HepG2 (cell line): ENCODE measurements around the gene SCN7A. TPM values are rescaled to one million over a fixed set of nuclear protein-coding genes. Genes with fewer than 3 reads are reported as not detected.
A peak's percentile ranks its signal among the peaks of the same experiment; 100 is the strongest.

Experiments
- CAMTA2 ChIP-seq: sonication (generic); formaldehyde crosslinking; IDR thresholded peaks from 2 replicates; pipeline ENCODE4 v1.4.0; 2020; ENCODE audit warnings: mild to moderate bottlenecking, missing genetic modification reagents, borderline replicate concordance
- CEBPG ChIP-seq: IDR thresholded peaks from 2 replicates; pipeline ENCODE4 v1.6.1; 2016
- HMGXB3 ChIP-seq: sonication (generic); formaldehyde crosslinking; IDR thresholded peaks from 2 replicates; pipeline ENCODE4 v1.4.0; 2020; ENCODE audit warnings: missing genetic modification reagents, borderline replicate concordance
- MAX ChIP-seq: IDR thresholded peaks from 2 replicates; pipeline ENCODE4 v1.6.1; 2012; ENCODE audit warnings: inconsistent platforms
- PLSCR1 ChIP-seq: sonication (generic); formaldehyde crosslinking; IDR thresholded peaks from 2 replicates; pipeline ENCODE4 v1.5.0; 2020; ENCODE audit warnings: missing genetic modification reagents, mild to moderate bottlenecking, borderline replicate concordance
- POLR2AphosphoS5 ChIP-seq: IDR thresholded peaks from 2 replicates; pipeline ENCODE4 v1.6.1; 2012; ENCODE audit warnings: low read depth, low read length
- ZBTB46 ChIP-seq: sonication (generic); formaldehyde crosslinking; IDR thresholded peaks from 2 replicates; pipeline ENCODE4 v1.4.0; 2020; ENCODE audit warnings: mild to moderate bottlenecking, missing genetic modification reagents, borderline replicate concordance
- ZBTB7B ChIP-seq: sonication (generic); formaldehyde crosslinking; IDR thresholded peaks from 2 replicates; pipeline ENCODE4 v1.4.0; 2020; ENCODE audit warnings: missing genetic modification reagents
- ZMAT5 ChIP-seq: sonication (generic); formaldehyde crosslinking; IDR thresholded peaks from 2 replicates; pipeline ENCODE4 v1.5.0; 2020; ENCODE audit warnings: mild to moderate bottlenecking, low read depth, missing genetic modification reagents, borderline replicate concordance
- ZNF142 ChIP-seq: sonication (generic); formaldehyde crosslinking; IDR thresholded peaks from 2 replicates; pipeline ENCODE4 v1.4.0; 2020; ENCODE audit warnings: missing genetic modification reagents
- ZNF414 ChIP-seq: sonication (generic); formaldehyde crosslinking; IDR thresholded peaks from 2 replicates; pipeline ENCODE4 v1.5.0; 2020; ENCODE audit warnings: missing genetic modification reagents
- ZNF550 ChIP-seq: sonication (generic); formaldehyde crosslinking; IDR thresholded peaks from 2 replicates; pipeline ENCODE4 v1.4.0; 2020; ENCODE audit warnings: mild to moderate bottlenecking, missing genetic modification reagents, borderline replicate concordance
- ZNF557 ChIP-seq: sonication (generic); formaldehyde crosslinking; IDR thresholded peaks from 2 replicates; pipeline ENCODE4 v1.4.0; 2020; ENCODE audit warnings: missing genetic modification reagents
- ZNF598 ChIP-seq: sonication (generic); formaldehyde crosslinking; IDR thresholded peaks from 2 replicates; pipeline ENCODE4 v1.5.1; 2020; ENCODE audit warnings: mild to moderate bottlenecking, missing genetic modification reagents, borderline replicate concordance
- polyA plus RNA-seq, 8 experiments: library from polyadenylated mRNA; depleted of rRNA in 3 of 8; stranded (reverse) in 7 of 8; unstranded in 1 of 8; fragments of >200 nt; fragmentation: Illumina TruSeq in 4 of 8; extraction: Trizol in 4 of 8; gene quantifications; 2 replicates each; pipeline versions ENCODE4 v1.2.1 to v1.2.3, GENCODE V29; 2011 to 2016; ENCODE audit warnings: low read depth in 4 of 8, missing spikeins in 1 of 8, mixed read lengths in 1 of 8; ENCODE audit not compliant: insufficient read depth in 1 of 8
- total RNA-seq, 5 experiments: library from RNA; depleted of rRNA; stranded (reverse); fragments of >200 nt; fragmentation: Illumina TruSeq; extraction: Trizol; gene quantifications; 2 replicates each; pipeline ENCODE4 v1.2.3, GENCODE V29; 2016; ENCODE audit warnings: low read depth in 1 of 5

SCN7A gene
- total and polyA plus RNA-seq, 2 of the 13 experiments (the other 11 are each of a cell fraction or from before 2014, with no cell fraction given): 0.01 TPM; not detected in 1

- TF ChIP-seq ZNF142 (CRISPR knock-in tag) (peak; percentile 61; the same call in 1 of the 2 replicates), ZMAT5 (CRISPR knock-in tag) (no peak), ZNF557 (peak; percentile 32; the same call in 1 of the 2 replicates), ZNF550 (CRISPR knock-in tag) (0 out of 2 replicates have a peak, but pooled peaks have one; percentile 84), PLSCR1 (CRISPR knock-in tag) (no peak), HMGXB3 (CRISPR knock-in tag) (0 out of 2 replicates have a peak, but pooled peaks have one; percentile 9), ZBTB46 (CRISPR knock-in tag) (0 out of 2 replicates have a peak, but pooled peaks have one; percentile 48), POLR2AphosphoS5 (no peak), ZBTB7B (no peak), CAMTA2 (CRISPR knock-in tag) (0 out of 2 replicates have a peak, but pooled peaks have one; percentile 37), CEBPG (CRISPR knock-in tag) (0 out of 2 replicates have a peak, but pooled peaks have one; percentile 14), ZNF414 (CRISPR knock-in tag) (0 out of 2 replicates have a peak, but pooled peaks have one; percentile 41), MAX (peak; percentile 71; the same call in 1 of the 2 replicates), ZNF598 (CRISPR knock-in tag) (no peak)
These were observed 118.8 kb downstream of the SCN7A start (continued) for GRCh38 chr2:166375195-166375735.
